Uterus (tissue), 2 donors: Measurements from ENCODE around the gene ACSS2.

Experiments
- POLR2A ChIP-seq, 2 donors: fragments of 450-650 bp; IDR thresholded peaks; one replicate each; pipeline ENCODE4 v1.6.1; 2016; ENCODE audit warnings: antibody characterized with exemption in 2 of 2, mild to moderate bottlenecking in 1 of 2, moderate library complexity in 1 of 2
- TF ChIP-seq, protein P1 (sequence below), 4 experiments: fragments of 200-600 bp in 2 of 4; fragments of 450-650 bp in 2 of 4; sonication (generic) in 2 of 4; IDR thresholded peaks; one replicate each; pipeline ENCODE4 v1.5.1; 2016 to 2019; ENCODE audit warnings: antibody characterized with exemption in 4 of 4, mild to moderate bottlenecking in 2 of 4, moderate library complexity in 1 of 4

DNA sequence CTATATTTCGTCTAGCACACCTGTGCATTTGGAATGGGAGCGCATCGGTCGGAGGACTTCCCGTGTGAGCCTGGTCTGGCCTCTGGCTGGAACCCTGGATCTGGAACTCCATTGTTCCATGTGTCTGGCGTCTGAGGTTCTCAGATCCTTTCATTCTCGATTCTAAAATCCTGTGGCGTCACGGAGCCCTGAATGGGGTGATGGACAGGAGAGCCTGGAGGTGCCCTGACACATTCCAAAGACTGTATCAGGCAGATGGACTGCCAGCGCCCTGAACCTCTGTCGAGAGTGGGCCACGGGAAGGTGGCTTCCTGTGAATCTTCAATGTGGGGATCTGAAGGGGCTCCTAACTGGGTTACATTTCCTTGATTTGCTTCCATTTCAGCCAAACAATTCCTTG, 99.9 kb downstream of the ACSS2 start:
- no peak for TF ChIP-seq POLR2A (IDR thresholded peaks at IDR 0.05)
- TF ChIP-seq, protein P1, sequence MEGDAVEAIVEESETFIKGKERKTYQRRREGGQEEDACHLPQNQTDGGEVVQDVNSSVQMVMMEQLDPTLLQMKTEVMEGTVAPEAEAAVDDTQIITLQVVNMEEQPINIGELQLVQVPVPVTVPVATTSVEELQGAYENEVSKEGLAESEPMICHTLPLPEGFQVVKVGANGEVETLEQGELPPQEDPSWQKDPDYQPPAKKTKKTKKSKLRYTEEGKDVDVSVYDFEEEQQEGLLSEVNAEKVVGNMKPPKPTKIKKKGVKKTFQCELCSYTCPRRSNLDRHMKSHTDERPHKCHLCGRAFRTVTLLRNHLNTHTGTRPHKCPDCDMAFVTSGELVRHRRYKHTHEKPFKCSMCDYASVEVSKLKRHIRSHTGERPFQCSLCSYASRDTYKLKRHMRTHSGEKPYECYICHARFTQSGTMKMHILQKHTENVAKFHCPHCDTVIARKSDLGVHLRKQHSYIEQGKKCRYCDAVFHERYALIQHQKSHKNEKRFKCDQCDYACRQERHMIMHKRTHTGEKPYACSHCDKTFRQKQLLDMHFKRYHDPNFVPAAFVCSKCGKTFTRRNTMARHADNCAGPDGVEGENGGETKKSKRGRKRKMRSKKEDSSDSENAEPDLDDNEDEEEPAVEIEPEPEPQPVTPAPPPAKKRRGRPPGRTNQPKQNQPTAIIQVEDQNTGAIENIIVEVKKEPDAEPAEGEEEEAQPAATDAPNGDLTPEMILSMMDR (IDR thresholded peaks at IDR 0.05) = no peak
